Adrenal gland (tissue), 12 donors: ENCODE data around the gene WBP1. TPM values are rescaled to one million over a fixed set of nuclear protein-coding genes. Genes with fewer than 3 reads are reported as not detected.

Source experiments
- DNase-seq, 7 donors: peaks; one replicate each; pipeline ENCODE4 v3.0.0-alpha.2; 2019 to 2020
- H3K27ac ChIP-seq, 5 donors: fragments of 200-600 bp; sonication (generic) in 4 of 5; 1 replicate in 3 of 5; 2 replicates in 2 of 5; pipeline versions ENCODE4 v1.5.1 to v1.8.0; 2016 to 2020; ENCODE audit warnings: mild to moderate bottlenecking in 1 of 5
- H3K27me3 ChIP-seq: fragments of 200-600 bp; 2 replicates; pipeline ENCODE4 v1.8.0; 2021
- H3K36me3 ChIP-seq, 2 donors: fragments of 200-600 bp; replicated peaks in 1 of 2; 1 replicate in 1 of 2; 2 replicates in 1 of 2; pipeline versions ENCODE4 v1.5.1 to v1.8.0; 2018 to 2022
- H3K4me1 ChIP-seq, 2 donors: fragments of 200-600 bp; replicated peaks in 1 of 2; 1 replicate in 1 of 2; 2 replicates in 1 of 2; pipeline versions ENCODE4 v1.5.1 to v1.8.0; 2018 to 2021
- H3K4me3 ChIP-seq, 4 donors: fragments of 200-600 bp; sonication (generic) in 3 of 4; one replicate each; pipeline ENCODE4 v1.5.1; 2016 to 2018
- H3K9me3 ChIP-seq, 3 donors: fragments of 200-600 bp; sonication (generic) in 1 of 3; replicated peaks in 1 of 3; 1 replicate in 2 of 3; 2 replicates in 1 of 3; pipeline versions ENCODE4 v1.5.1 to v1.8.0; 2016 to 2021
- CTCF ChIP-seq, 6 experiments: fragments of 450-650 bp in 4 of 6; fragments of 200-600 bp in 2 of 6; sonication (generic) in 1 of 6; IDR thresholded peaks; 1 replicate in 5 of 6; 2 replicates in 1 of 6; pipeline versions ENCODE4 v1.5.1 to v1.8.0; 2016 to 2021; ENCODE audit warnings: antibody characterized with exemption in 6 of 6, mild to moderate bottlenecking in 2 of 6, moderate library complexity in 1 of 6
- POLR2A ChIP-seq, 2 donors: fragments of 450-650 bp; IDR thresholded peaks; one replicate each; pipeline ENCODE4 v1.6.1; 2017; ENCODE audit warnings: antibody characterized with exemption in 2 of 2, mild to moderate bottlenecking in 2 of 2, moderate library complexity in 1 of 2
- WGBS, 4 donors: extraction: QIAGEN DNeasy Blood & Tissue Kit in 2 of 4; methylation state at CpG; one replicate each; pipeline versions ENCODE4 v1.1.5 to v1.1.7; 2013 to 2017; 5-methylcytosine and 5-hydroxymethylcytosine counted together
- intact Hi-C, 2 donors: fragments of 100-400 bp; cut with DNase I; formaldehyde crosslinking; loops; one replicate each; pipeline versions ENCODE4 v1.14.1 to v1.15.0; 2022 to 2023
- polyA plus RNA-seq, 3 donors: library from polyadenylated mRNA; stranded (reverse); fragments of 200-250 nt in 2 of 3; fragments of 350-450 nt in 1 of 3; fragmentation: Illumina TruSeq in 1 of 3; extraction: RNeasy Lipid Tissue Mini Kit (QIAGEN cat#74804) in 1 of 3; gene quantifications; one replicate each; pipeline ENCODE4 v1.2.3, GENCODE V29; 2013 to 2014
- total RNA-seq, 9 donors: library from RNA; depleted of rRNA in 4 of 9; stranded (reverse); fragments of >200 nt in 4 of 9; fragments of 120-200 nt in 1 of 9; fragmentation: NEBNext Ultra II Directional in 1 of 9; extraction: Animal tissue kit (Norgen Biotek cat#: 25700) in 1 of 9; gene quantifications; one replicate each; pipeline versions ENCODE4 v1.1.0 to v1.2.4, GENCODE V29; 2013 to 2023
- donor health status: healthy with polysubstance abuse.
- donor health status: Bipolar disorder and iron deficiency.
- donor health status: DM: yes; HTN: yes; CAD: no.
- donor health status: DM: no; HTN: no; CAD: no.
- donor health status: DM: no; HTN: no; CAD: no.
- donor health status: DM: yes; HTN: yes; CAD: no.

The WBP1 gene
- total and polyA plus RNA-seq, 12 donors, result 56.9 to 267 (median 115) TPM

DNA sequence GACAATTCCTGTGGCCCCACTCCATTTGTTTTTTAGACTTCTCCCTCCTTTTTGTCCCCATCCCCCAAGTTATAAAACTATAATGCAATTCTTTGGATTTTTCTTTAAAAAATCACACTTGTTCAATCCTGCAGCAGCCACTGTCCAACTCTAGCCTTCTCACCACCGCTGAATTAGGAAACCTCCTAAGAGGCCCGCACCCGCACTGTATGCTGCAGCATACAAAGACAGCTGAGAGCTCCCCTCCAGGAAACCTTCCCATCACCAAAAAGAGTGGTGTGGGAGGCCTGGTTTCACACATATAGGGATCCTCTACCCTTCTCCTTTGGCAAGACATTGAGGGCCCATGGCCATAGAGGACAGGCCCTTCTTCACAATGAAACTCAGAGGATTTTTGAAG, 46.4 kb downstream of the WBP1 start:
- Histone ChIP-seq H3K27ac (no peak overlapping the region), H3K36me3 (peaks cover 0 to 12% of the 10 kb centered on the region in 2 donors), H3K4me3 (no peak overlapping the region), H3K4me1 (peaks cover 19 to 50% of the 10 kb centered on the region in 2 donors), H3K27me3 (peaks cover 17% of the 10 kb centered on the region), H3K9me3 (no peaks in the 10 kb centered on the region)
- no peak for DNase-seq
- intact Hi-C loops, result no loop called here
- WGBS, 4 donors, result 94 to 100% (median 97%) methylated on average over 3 of the region's 3 CpGs
- no peak for TF ChIP-seq POLR2A (IDR thresholded peaks at IDR 0.05)
- TF ChIP-seq CTCF (IDR thresholded peaks at IDR 0.05), result no peak

DNA sequence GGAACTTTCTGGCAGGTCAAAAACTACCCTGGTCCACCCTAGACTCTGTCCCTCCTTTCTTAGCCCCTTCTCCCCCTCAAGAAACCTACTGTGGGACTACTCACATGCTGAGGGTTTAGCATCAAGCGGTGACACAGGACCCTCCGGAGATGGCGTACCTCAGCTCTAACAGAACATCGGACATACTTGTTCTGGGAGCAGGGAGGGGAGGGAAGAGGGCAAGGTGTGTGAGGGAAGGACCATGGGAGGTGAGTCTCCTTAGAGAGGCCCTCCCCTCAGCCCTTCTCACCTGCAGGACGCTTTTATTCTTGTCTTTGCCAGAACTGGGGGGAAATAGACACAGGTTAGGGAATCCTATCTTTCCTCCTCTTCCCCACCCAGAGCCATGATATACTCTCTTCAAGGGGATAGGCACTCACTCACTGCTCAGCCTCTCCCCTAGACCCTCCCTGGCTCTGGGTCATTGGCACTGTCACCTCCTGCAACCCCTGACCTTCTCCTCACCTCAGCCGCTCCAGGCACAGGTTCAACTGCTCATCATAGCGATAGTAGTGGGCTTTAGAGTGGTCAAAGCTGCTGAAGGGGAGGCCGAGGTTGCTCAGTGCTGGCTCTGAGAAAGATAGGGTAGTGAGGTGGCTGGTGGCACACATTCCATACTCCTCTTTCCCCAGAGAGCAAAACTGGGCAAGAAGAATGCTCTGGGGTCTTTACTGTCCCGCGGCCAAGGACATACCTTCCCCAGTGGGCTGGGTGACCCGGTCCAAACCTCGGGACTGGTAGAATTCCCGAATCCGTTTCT, 47.4 kb downstream of the WBP1 start:
- peaks cover 0 to 12% of the 10 kb centered on the region in 2 donors for H3K36me3 ChIP-seq
- DNase-seq, result no peak
- H3K27me3 ChIP-seq, result peaks cover 10% of the 10 kb centered on the region
- H3K9me3 ChIP-seq, result no peaks in the 10 kb centered on the region
- peaks cover 19 to 50% of the 10 kb centered on the region in 2 donors for H3K4me1 ChIP-seq
- H3K4me3 ChIP-seq, result peak overlapping the region in 1 of 4 donors; percentile 91
- WGBS, 4 donors, result 91 to 96% (median 95%) methylated on average over 14 of the region's 14 CpGs
- no peak overlapping the region for H3K27ac ChIP-seq
- intact Hi-C loops, result loop anchor here in 1 of 2 donors (2.0 kb wide), 1 partner anchor 23 kb away; the partner anchor contains the start of genes AUP1 and HTRA2
- TF ChIP-seq POLR2A (IDR thresholded peaks at IDR 0.05) (no peak), CTCF (IDR thresholded peaks at IDR 0.05) (no peak)

- TF ChIP-seq CTCF (IDR thresholded peaks at IDR 0.05) (peak in 2 of 6 experiments; percentile 27 to 39), POLR2A (IDR thresholded peaks at IDR 0.05) (peak; percentile 33 to 57)
- peaks cover 19 to 50% of the 10 kb centered on the region in 2 donors for H3K4me1 ChIP-seq
- H3K27ac ChIP-seq, result peak within 1 kb of the TSS; percentile 29 to 100 (median 95)
- intact Hi-C loops, result loop anchor here in 1 of 2 donors (2.0 kb wide), 1 partner anchor 21 kb away; the partner anchor contains the start of genes AUP1 and HTRA2
- H3K27me3 ChIP-seq, result peaks cover 19% of the 10 kb centered on the region
- peak within 1 kb of the TSS; percentile 5 to 91 (median 80) for H3K4me3 ChIP-seq
- 0 to 1% (median 0%) methylated on average over 20 to 56 of the region's 56 CpGs for WGBS, 4 donors
- DNase-seq, result peak; percentile 97 to 100 (median 99)
- peaks cover 0 to 12% of the 10 kb centered on the region in 2 donors for H3K36me3 ChIP-seq
- no peaks in the 10 kb centered on the region for H3K9me3 ChIP-seq
These were observed 49.1 kb downstream of the WBP1 start, which contains the start of gene PCGF1 for GRCh38 chr2:74507145-74507925. Gene PCGF1, minus strand, starts transcription at chr2:74507695. Its CDS starts 27 bp downstream, at chr2:74507668.
